HG02973 (cell line): Measurements from ENCODE around the gene TIMM17A.
A peak's percentile ranks its signal among the peaks of the same experiment; 100 is the strongest.

Experiments used
- ATAC-seq: cut with Tn5 transposase; IDR thresholded peaks from one replicate; pipeline ENCODE4 v1.9.1; 2021; ENCODE audit warnings: moderate library complexity; ENCODE audit not compliant: unreplicated experiment

The TIMM17A gene

GRCh38 chr1:201955009-201955728 lies at the start of gene TIMM17A:
Gene TIMM17A (plus strand): TSS chr1:201955503. CDS start chr1:201955527, 24 bp downstream.
- peak; percentile 99 for ATAC-seq

DNA sequence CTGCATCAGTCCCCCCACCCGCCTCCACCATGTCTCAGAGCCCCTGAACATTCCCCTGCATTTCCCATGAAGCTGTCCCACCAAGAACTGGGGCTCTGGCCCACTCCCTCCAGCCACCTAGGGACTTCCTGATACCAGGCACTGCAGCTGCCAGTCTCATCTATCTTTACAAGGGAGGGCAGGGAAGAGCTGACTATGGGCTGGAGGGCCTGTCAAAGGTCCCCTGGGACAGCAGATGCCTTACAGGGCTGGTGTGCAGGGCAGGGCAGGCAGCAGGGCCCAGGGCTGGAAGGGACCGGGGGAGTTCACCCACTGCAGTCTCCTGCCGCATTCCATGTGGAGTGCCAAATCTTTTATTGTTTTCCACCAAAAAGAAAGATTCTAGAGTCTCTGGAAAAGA lies 49.0 kb upstream of the TIMM17A start:
- no peak for ATAC-seq

DNA sequence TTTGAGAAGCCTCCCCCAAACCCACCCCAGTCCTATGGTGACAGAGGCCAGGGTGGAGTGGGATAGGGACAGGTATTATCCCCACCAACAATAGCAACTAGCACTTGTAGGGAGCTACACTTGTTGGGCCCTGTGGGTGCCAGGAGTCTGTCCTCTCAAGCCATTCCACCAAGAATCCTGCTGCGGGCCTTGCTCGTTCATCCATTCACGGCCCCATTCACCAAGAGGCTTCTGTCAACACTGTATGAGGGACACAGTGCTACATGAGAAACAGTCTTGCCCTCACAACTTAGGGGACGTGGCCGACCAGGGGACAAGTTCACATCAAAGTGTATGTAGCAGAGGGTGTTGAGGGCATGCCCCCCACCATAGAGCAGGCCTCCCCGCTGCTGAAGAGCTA lies 47.7 kb upstream of the TIMM17A start:
- ATAC-seq = no peak

DNA sequence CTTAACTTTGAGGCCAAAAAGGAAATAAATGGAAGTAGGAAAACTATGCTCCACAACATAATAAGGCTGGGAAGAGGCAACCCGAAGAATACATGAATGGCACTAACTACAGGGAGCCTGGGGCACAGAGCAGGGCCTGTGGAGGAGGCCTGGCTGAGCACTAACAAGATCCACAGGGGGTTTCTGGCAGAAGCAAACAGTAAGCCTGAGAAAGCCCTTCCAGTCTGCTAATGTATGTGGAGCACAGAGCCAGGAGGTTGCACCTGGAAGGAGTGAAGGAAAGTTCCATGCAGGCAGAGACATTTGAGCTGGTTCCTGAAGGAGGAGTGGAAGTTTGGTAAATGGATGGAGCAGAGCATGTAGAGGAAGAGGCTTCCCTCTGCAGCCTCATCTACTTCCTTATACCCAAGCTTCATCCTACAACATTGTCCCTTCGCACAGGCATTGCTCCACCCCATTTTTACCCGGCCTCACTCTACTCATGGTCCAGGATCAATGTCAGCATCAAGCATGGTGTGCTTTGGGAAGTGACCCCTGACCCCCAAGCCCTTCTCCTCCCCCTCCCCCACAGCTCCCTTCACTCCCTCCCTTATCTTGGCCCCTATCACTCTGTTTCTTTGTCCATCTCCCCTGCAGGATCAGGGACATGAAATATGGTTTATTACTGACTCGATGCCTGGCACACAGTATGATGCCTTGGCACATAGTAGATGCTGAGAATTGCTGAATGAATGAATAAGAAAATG lies 43.3 kb upstream of the TIMM17A start:
- ATAC-seq = no peak

- no peak for ATAC-seq
Observed at GRCh38 chr1:201912832-201913231, 42.5 kb upstream of the TIMM17A start.

- ATAC-seq = no peak
Observed at GRCh38 chr1:201914456-201915235, 40.7 kb upstream of the TIMM17A start.

- ATAC-seq = no peak
Observed at GRCh38 chr1:201916649-201917249, 38.6 kb upstream of the TIMM17A start.

DNA sequence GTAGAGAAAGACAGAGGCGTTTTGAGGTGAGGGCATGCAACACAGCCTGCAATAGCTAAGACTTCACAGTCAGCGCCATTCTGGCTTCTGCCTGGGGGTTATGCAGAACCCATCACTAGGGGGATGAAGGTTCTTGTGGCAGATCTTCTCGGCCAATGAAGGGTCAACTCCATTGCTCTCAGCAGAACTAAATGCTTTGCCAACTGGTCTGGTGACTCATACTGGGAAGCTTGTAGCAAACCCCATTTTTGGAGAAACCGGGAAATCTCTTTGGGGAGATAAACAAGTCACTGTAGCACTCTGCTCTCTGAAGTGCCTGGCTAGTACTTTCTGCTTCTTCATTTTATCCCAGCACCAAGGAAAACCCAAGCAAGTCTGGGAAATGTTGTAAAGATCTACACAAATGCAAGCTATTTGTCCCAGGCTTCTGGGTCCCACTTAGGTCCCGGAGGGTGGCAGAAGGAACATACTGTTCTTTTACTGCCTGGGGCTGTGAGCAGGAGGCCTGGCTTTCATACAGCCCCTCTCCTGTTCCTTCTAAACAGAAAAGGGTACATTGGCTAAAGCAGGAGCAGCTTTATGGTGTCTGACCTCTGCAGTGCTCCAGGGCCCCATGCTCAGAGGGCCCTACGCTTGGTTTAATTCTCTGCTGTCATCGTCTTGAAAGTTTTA lies 37.8 kb upstream of the TIMM17A start:
- no peak for ATAC-seq

DNA sequence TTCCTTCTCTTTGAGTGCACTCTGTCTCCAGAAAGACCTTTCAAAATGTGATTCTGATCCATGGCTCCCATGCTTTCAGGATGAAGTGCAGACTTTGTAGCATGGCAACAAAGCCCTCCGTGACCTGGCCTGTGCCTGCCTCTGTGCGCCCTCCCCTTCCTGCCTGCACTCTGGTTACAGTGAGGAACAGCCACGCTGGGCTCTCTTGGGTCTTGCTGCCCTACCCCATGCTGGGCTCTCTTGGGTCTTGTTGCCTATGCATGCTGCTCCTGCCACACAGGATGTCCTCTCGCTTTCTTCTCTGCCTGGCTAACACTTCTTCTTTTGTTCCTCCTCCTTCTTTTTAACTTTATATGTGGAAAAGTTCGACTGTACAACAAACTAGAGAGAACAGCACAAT lies 37.0 kb upstream of the TIMM17A start:
- ATAC-seq = no peak

DNA sequence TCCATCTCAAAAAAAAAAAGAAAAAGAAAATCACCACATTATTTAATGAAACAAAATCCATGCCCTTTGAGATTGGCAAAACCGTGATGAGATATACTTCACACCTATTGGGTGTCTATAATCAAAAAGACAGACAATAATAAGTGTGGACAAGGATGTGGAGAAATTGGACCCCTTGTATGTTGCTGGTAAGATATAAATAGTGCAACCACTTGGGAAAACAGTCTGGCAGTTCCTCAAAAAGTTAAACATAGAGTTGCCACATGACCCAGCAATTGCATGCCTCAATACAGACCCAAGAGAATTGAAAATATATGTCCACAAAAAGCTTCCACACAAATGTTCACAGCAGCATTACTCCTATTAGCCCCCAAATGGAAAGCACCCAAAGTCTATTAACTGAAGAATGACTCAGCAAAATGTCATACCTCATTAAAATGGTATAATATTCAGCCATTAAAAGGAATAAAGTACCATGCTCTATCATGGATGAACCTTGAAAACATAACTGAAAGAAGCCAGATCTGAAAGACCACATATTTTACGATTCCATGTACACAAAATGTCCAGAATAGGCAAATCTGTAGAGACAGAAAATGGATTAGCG lies 33.2 kb upstream of the TIMM17A start:
- ATAC-seq = no peak

GRCh38 chr1:201925301-201925567 lies 30.1 kb upstream of the TIMM17A start:
- no peak for ATAC-seq

DNA sequence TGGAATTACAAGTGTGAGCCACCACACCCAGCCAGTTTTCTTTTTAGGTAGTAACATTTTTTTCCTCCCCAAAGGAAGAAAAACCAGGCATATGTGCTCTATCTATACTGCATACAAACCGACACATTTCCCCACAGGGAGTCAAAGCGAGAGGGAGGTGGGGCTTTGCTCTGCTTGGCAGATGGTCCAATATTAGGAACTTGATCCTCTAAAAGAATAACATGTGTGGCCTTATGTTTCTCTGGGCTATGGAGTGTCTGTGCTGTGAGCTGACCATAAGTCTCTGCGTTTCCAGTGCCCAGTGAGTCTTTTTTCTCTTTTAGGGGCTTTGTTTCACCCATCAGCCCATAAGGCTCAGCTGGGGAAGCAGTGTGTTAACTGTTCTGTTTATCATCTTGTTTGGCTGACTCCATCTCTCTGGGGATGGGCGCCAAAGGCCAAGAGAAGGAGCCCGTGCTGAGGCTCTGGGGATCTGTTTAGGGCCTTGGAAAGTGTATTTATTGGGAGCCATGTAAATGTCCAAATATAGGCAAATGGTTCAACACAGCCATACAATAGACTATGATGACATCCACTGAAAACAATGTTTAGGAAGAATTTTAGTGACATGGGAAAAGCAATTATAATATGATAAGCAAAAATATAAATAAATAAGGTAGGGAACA lies 29.2 kb upstream of the TIMM17A start:
- no peak for ATAC-seq

DNA sequence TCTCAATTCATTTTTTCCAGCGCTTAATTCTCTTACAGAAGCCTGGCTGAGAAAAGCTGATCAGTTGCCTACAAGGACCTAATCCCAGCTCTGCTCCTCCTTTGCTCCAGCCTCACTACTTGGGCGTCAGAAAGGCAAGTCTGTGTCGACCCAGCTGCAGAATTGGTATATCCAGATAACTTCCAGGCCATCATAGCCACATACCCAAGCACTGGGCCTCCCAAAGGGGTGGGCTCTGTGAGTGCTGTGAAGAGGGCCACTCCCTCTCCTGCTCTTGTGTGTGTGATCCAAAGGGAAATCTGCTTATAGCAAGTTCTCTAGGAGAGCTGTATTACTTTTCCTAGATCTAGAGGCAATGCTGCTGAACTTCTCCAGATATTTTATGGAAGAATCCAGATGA lies 27.0 kb upstream of the TIMM17A start:
- no peak for ATAC-seq

- ATAC-seq = no peak
Observed at GRCh38 chr1:201930137-201930536, 25.2 kb upstream of the TIMM17A start.

GRCh38 chr1:201930803-201931202 lies 24.5 kb upstream of the TIMM17A start:
- no peak for ATAC-seq

- no peak for ATAC-seq
Observed at GRCh38 chr1:201933840-201934430, 21.4 kb upstream of the TIMM17A start.

DNA sequence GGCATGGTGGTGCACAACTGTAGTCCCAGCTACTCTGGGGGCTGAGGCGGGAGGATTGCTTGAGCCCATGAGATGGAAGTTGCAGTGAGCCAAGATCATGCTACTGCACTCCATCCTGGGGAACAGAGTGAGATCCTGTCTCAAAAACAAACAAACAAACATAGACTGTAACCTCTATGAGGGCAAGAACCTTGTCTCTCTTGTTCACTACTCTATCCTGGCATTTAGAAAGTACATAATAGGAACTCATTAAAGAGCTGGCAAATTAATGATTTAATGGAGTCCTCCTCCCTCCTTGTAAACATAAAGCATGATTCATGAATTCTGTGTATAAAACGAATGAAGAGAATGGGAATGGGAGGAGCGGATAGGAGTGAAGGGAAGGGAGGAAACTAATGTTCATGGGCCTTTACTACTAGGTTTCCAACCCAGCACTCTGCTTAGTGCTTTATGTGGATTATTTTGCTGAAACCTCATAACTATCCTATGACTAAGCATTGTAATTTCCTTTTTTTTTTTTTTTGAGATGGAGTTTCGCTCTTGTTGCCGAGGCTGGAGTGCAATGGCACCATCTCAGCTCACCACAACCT lies 17.6 kb upstream of the TIMM17A start:
- no peak for ATAC-seq

- no peak for ATAC-seq
Observed at GRCh38 chr1:201938440-201939035, 16.8 kb upstream of the TIMM17A start.

DNA sequence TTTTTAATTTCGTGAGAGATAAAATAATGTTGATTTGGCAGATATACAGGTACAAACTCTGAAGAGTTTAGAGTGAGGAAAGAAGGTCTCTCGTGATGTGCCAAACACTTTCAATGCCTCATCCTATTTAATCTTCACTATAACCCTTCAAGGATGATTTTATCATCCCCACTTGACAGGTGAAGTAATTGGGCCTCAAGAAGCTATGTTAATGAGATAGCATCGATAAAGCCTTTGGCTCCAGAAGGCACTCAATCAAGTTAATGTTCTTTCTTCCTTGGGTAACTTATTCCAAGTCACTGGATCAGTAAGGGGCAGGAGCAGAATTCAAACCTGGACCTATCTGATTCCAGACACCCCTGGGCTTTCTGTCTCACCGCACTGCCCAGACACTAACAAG lies 16.2 kb upstream of the TIMM17A start:
- no peak for ATAC-seq
